ENCODE data around the gene GCN1.

Gene GCN1

GRCh38 chr12:120136093-120136770, 58.3 kb downstream of the GCN1 start:
- no peak for DNase-seq

DNA sequence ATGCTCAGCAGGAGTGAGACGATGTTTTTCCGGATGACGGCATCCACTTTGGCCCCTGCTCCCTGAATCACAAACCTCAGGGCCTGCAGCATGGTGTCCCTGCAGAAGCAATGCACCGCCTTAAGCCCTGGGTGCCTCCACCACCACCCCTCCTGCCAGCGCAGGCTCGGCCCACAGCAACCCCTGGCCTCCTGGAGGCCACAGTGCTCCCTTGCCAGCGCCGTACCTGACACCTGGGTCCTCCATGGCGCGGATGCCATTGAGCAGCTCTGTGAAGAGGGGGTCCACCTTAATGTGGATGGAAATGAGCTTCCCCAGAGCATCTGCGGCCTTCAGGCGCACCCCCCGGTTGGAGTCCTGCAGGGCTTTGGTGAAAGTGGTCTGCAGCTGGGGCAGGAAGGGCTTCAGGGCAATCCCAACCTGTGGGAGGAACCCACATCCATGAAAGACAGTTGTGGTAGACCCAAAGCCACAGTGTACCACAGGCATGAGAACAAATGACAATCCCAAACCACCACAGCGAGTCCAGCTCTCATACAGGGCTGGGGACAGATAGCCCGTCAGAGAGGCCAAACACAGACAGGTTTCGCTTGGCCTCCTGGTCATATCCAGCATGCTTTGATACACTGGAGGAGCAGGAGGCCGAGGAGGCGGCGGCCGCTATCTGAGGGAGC, 60.1 kb downstream of the GCN1 start:
- DNase-seq, result no peak

DNA sequence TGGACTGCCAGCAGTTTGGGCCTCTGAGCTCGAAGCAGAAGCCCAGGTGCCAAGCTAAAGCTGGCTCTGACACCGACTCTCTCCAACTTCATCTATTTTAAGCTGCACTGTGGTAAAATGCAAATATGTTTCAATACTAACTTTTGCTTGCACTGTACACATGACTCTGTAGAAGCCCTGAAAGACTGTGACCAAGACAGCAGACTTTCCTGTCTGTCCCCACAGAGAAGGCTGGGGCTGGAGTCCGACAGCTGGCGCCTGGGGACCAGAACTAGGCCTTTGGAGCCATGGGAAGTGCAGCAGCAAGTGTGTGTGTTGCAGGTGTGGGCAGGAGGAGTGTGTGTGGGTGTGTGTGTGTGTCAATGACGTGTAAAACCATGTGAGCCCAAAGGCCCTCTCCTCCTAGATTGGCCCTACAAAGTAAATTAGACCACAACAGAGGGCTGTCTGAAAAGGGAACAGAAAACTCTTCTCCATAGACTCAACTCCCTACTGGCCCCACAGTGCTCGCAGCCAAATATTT, 61.6 kb downstream of the GCN1 start:
- DNase-seq, result no peak

GRCh38 chr12:120132054-120132836, 62.3 kb downstream of the GCN1 start:
- peak; percentile 57 for DNase-seq

- DNase-seq, result no peak
Observed at GRCh38 chr12:120131116-120131515, 63.4 kb downstream of the GCN1 start.

- no peak for DNase-seq
Observed at GRCh38 chr12:120130011-120130410, 64.5 kb downstream of the GCN1 start.

GRCh38 chr12:120126635-120127005, 67.9 kb downstream of the GCN1 start:
- no peak for DNase-seq

DNA sequence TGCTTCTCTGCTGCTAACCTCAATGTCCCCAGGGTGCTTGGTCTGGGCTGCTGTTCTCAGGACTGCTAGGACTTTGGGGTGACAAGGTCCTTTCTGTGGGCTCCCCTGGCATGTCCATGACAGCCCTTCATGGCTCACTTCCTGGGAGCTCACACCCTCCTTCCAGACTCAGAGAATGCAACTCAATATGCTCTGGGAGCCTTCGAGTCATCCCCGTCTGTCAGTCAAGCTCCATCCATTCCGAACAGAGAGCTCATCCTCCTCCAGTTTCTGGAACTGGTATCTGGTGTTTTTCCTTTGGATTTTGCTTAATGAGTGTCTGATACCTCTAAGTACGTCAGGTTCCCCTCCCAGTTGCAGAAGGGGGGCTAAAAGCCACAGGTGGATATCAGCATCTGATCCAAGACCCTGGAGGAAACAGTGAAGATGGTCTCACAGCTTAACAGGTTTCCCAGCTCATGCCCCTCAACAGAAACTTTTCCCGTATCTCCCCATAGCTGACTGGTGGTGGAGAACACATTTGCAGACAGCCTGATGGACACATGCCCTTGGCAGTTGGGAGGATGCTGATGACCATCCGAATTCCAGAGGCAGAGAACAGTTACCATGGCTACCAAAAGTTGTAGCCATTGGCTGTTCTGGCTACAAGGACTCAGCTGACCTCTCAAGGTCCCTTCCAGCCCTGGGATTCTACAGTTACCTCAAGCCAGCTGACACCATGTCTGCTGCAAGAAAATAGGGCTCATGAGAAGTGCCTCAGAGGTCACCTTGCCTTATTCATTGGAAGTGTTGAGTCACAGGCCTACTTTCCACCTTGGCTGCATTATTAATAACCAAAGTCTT, 68.5 kb downstream of the GCN1 start:
- no peak for DNase-seq

GRCh38 chr12:120125029-120125428, 69.5 kb downstream of the GCN1 start:
- no peak for DNase-seq

DNA sequence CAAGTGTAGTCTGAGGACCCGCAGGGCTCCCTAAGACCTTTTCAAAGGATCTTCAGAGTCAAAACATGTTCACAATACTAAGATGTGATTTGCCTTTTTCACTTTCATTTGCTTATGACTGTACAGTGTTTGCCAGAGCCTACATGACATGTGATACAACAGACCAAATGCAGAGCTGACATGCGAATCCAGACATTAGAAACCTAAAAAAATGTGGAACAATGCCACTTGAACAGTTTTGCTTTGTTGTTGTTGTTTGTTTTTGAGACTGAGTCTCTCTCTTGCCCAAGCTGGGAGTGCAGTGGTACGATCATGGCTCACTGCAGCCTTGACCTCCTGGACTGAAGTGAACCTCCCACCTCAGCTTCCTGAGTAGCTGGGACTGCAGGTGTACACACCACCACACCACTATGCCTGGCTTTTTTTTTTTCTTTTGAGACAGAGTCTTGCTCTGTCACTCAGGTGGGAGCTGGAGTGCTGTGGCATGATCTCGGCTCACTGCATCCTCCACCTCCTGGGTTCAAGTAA, 72.7 kb downstream of the GCN1 start:
- no peak for DNase-seq

GRCh38 chr12:120121343-120121742, 73.2 kb downstream of the GCN1 start:
- no peak for DNase-seq

- no peak for DNase-seq
Observed at GRCh38 chr12:120119271-120119973, 75.1 kb downstream of the GCN1 start.

- no peak for DNase-seq
Observed at GRCh38 chr12:120118321-120119061, 76.0 kb downstream of the GCN1 start.

GRCh38 chr12:120117961-120118320, 76.6 kb downstream of the GCN1 start:
- DNase-seq, result no peak

DNA sequence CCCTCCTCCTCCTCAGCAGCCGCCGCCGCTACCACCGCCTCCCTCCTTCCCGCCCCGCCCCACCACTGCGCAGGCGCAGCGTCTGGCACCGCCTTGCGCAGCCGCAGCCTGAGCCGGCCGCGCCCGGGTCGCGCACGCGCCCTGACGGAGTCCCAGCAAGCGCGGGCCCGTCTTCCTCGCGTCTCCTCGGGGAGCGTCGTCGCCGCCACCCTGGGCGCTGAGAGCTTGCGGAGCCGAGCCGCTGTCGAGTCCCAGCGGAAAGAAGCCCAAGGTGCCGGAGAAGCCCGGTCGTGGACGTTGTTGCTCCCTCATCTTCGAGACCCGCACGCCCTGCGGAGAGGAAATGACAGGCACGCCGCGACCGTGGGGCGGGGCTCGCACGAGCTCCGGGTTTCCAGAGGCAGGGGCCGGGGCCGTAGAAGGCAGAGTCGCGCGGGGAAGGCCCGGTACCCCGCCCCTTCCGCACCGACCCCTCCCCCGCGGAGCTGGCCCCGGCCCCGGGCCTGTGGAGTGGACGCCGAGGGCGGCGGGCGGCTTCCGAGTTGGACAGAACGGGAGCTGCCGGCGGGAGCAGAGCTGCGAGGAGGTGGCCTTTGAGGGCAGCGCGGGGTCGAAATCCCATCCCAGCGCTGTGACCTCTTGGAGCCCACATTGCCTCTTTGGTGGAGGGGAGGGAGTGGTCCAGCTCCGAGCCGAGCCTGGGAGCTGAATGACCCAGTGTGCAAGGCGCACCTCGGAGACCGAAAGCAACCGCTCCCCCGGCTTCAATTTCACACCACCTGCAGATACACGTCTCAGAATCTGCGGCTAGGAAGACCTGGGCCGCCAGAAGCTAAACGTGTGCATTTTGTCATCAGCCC, 77.5 kb downstream of the GCN1 start:
- peak; percentile 97 for DNase-seq

DNA sequence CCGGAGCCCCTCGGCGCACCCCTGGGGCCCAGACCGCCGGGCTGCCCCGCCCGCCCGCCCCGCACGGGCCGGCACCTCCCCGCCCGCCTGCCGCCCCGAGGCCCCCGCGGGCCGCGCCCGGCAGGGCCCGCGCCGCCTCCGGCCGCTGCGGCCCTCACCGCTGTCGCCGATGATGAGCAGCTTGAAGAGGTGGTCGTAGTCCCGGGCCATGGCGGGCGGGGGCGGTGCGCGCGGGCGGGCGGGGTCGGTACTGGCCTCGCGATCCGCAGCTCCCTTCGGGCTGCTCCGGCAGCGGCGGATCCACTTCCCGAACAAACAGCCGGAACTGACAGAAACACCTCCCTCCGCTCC, 78.1 kb downstream of the GCN1 start, which contains the start of gene RAB35:
RAB35 (minus strand) TSS at position 313 of the 351 bp plus-strand sequence; CDS start at position 210, 103 bp downstream.
- DNase-seq, result no peak

DNA sequence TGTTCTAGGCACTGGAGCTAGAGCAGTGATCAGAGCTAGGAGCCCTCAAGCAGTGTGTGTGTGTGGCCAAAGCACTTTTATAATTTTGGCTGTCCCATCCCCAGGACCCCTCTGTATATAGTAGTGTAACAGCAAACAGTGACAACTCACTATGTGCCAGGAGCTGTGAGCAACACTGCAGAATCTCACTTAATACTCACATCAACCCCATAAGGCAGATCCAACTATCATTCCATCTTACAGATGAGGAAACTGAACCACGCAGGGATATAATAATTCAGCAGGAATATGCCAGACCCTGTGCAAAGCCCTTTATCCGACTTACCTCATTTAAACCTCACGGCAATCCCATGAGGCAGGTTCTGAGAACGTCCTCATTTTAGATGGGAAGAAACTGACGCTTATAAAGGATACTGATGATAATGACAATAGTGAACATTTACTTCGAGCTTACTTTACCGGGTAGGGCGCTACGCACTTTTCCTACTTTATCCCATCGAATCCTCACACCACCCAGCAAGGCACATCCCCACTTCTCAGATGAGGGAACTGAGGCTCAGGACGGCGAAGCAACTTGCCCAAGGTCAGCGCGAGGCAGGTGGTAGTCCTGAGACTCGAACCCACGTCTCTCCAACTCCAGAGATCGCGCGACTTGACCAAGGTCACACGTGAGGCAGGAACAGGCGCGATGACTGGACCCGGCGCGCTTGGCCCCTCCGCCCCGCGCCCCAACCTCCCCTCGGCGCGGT, 78.6 kb downstream of the GCN1 start:
- peak; percentile 67 for DNase-seq

DNA sequence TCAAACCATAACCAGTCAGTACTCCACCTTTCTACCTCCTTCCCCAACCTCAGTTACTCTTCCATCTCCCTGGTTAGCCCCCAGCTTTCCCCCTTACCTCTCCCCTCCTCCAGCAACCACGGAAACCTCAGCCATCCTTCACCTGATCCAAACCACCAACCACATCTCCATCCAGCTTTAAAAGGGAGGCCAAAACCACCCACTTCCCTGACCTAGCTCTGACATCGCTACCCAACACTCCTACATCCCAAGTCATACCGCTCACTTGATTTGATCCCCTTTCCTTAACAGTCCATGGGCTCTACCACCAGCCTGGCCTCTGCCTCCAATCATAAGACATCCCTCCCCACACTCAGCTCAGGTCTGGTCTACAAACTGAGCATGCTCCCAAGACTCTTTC, 79.4 kb downstream of the GCN1 start:
- no peak for DNase-seq
